Mesothelial cell of epicardium (in vitro differentiated cells): Measurements from ENCODE around the gene TXNDC2. TPM values are rescaled to one million over a fixed set of nuclear protein-coding genes. Genes with fewer than 3 reads are reported as not detected.
A peak's percentile ranks its signal among the peaks of the same experiment; 100 is the strongest.

Experiments used
- DNase-seq, 2 experiments: peaks; one replicate each; pipeline ENCODE4 v3.0.0; 2021; ENCODE audit warnings: low spot score in 2 of 2; ENCODE audit not compliant: unreplicated experiment in 2 of 2
- H3K27ac Mint-ChIP-seq: 2 replicates; pipeline ENCODE4 v1.8.0; 2021; ENCODE audit warnings: mixed read lengths
- H3K27me3 Mint-ChIP-seq: 2 replicates; pipeline ENCODE4 v1.8.0; 2021; ENCODE audit warnings: low read depth, mixed read lengths
- H3K36me3 Mint-ChIP-seq: 2 replicates; pipeline ENCODE4 v1.8.0; 2021; ENCODE audit warnings: mixed read lengths
- H3K4me1 Mint-ChIP-seq: 2 replicates; pipeline ENCODE4 v1.8.0; 2021; ENCODE audit warnings: mixed read lengths
- H3K4me3 Mint-ChIP-seq: 2 replicates; pipeline ENCODE4 v1.8.0; 2021; ENCODE audit warnings: mild to moderate bottlenecking, moderate library complexity, mixed read lengths
- H3K9me3 Mint-ChIP-seq: 2 replicates; pipeline ENCODE4 v1.8.0; 2021; ENCODE audit warnings: mixed read lengths
- CTCF ChIP-seq: fragments of 200-600 bp; sonication (generic); IDR thresholded peaks from one replicate; pipeline ENCODE4 v1.5.0; 2021; ENCODE audit warnings: antibody characterized with exemption; ENCODE audit not compliant: unreplicated experiment
- total RNA-seq: library from RNA; stranded (reverse); gene quantifications from 3 replicates; pipeline ENCODE4 v1.2.1, GENCODE V29; 2021

Gene TXNDC2
- total RNA-seq, 1 donor from 2014 or later = not detected

- no peak overlapping the region for H3K4me3 Mint-ChIP-seq
- H3K4me1 Mint-ChIP-seq = peaks cover 34% of the 10 kb centered on the region
- no peak for TF ChIP-seq CTCF
- peaks cover 16% of the 10 kb centered on the region for H3K9me3 Mint-ChIP-seq
- H3K36me3 Mint-ChIP-seq = peaks cover 11% of the 10 kb centered on the region
- DNase-seq = no peak
- peaks cover 6% of the 10 kb centered on the region for H3K27me3 Mint-ChIP-seq
- H3K27ac Mint-ChIP-seq = no peak overlapping the region
Observed at GRCh38 chr18:9867071-9867594, 18.6 kb upstream of the TXNDC2 start.

GRCh38 chr18:9868857-9869714 is 16.7 kb upstream of the TXNDC2 start:
- no peak for DNase-seq
- Mint-ChIP-seq H3K9me3 (peaks cover 16% of the 10 kb centered on the region), H3K4me3 (no peak overlapping the region), H3K4me1 (peaks cover 34% of the 10 kb centered on the region), H3K27me3 (peaks cover 9% of the 10 kb centered on the region), H3K27ac (peak overlapping the region; percentile 41), H3K36me3 (peaks cover 11% of the 10 kb centered on the region)
- TF ChIP-seq CTCF = no peak

GRCh38 chr18:9869715-9870430 is 15.9 kb upstream of the TXNDC2 start:
- Mint-ChIP-seq H3K36me3 (peaks cover 11% of the 10 kb centered on the region), H3K27ac (peak overlapping the region; percentile 39), H3K9me3 (peaks cover 16% of the 10 kb centered on the region), H3K4me1 (peaks cover 34% of the 10 kb centered on the region), H3K4me3 (no peak overlapping the region), H3K27me3 (peaks cover 9% of the 10 kb centered on the region)
- DNase-seq = no peak
- no peak for TF ChIP-seq CTCF

DNA sequence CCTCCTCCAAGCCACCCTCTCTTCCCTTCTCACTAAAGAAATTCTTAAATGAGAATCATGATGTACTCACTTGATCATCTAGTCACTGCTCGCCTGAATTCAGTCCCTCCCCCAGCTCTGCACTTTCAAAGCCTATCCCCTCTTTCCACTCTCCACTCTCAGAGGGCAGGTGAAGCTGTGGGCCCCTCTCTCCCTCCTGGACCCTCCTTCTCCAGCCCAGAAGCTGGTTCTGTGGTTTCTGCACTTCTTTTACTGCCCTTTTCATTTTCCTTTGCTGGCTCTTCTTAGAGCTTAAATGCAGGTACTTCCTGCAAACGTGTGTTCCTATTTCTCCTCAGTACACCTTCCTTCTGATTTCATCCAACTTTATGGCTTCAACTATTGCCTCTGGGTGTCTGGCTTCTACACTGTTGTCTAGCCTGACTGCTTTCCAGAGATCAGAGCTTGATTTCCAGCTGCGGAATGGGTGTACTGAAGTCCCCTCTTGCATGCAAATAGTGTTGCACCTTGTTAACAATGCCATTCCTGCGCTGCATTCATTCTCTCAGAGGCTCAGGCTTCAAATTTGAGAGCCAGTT is 15.3 kb upstream of the TXNDC2 start:
- Mint-ChIP-seq H3K27ac (peak overlapping the region; percentile 39), H3K4me1 (peaks cover 34% of the 10 kb centered on the region), H3K4me3 (no peak overlapping the region), H3K9me3 (peaks cover 12% of the 10 kb centered on the region), H3K36me3 (peaks cover 7% of the 10 kb centered on the region), H3K27me3 (peaks cover 9% of the 10 kb centered on the region)
- no peak for TF ChIP-seq CTCF
- no peak for DNase-seq

DNA sequence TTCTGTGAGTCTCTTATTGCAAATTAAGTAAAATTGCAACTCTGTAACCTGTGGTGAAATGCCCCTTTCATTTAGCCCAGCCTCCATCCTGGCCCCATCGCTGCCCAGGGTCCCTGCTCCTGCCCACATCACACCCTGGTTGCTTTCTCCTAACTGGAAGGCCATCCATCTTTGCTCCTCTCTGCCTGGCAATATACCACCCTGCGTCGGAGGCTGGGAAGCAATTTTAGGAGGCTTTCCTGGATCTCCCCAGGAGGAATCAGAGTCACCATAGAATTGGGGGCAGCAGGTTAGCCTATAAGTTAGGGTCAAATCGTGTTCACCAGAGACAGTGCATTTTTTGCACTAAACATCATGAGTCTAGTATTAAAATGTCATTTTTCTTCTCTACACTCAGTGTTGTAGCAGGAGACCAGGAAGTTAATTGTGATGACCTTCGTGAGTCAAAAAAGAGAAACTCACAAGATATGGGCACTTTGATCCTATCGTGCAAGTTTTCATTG is 14.5 kb upstream of the TXNDC2 start:
- TF ChIP-seq CTCF = no peak
- Mint-ChIP-seq H3K27me3 (peaks cover 9% of the 10 kb centered on the region), H3K4me1 (peaks cover 36% of the 10 kb centered on the region), H3K36me3 (no peaks in the 10 kb centered on the region), H3K4me3 (no peak overlapping the region), H3K27ac (no peak overlapping the region), H3K9me3 (peaks cover 4% of the 10 kb centered on the region)
- no peak for DNase-seq
